HCT116 (cell line): ENCODE measurements around the gene MSRB3. TPM values are rescaled to one million over a fixed set of nuclear protein-coding genes. Genes with fewer than 3 reads are reported as not detected.
A peak's percentile ranks its signal among the peaks of the same experiment; 100 is the strongest.

ENCODE experiments used
- ATAC-seq: fragments of 200-7000 bp; cut with Tn5 transposase; 2 replicates; pipeline ENCODE4 v1.9.1; 2020; ENCODE audit warnings: mild to moderate bottlenecking, moderate library complexity
- BruUV-seq: library from RNA; stranded (reverse); fragments of 400-500 nt; replicated peaks from 2 replicates; lab custom pipeline; 2021; lab: Mats Ljungman, UMichigan
- CTCF ChIA-PET: fragments of 300-600 bp; sonication (Branson Sonifier 250); formaldehyde crosslinking; loops from one replicate; lab custom pipeline; 2021; ENCODE audit warnings: antibody characterized with exemption; lab: Charles Lee
- POLR2A ChIA-PET: fragments of 300-600, 350-600 bp; sonication (Branson Sonifier 250); formaldehyde crosslinking; loops from one replicate; lab custom pipeline; 2021; ENCODE audit warnings: antibody characterized with exemption; lab: Charles Lee
- RAD21 ChIA-PET, 2 experiments: fragments of 300-600 bp; sonication (Branson Sonifier 250); formaldehyde crosslinking; loops; one replicate each; lab custom pipeline; 2023; ENCODE audit warnings: low total read pairs in 2 of 2; ENCODE audit not compliant: uncharacterized antibody in 2 of 2, unreplicated experiment in 2 of 2, low non-redundant PET in 1 of 2; lab: Charles Lee
- DNase-seq: peaks from one replicate; pipeline ENCODE4 v3.0.0-alpha.2; 2010; ENCODE audit warnings: low read depth, low spot score
- H2AFZ ChIP-seq: fragments of 200-600 bp; shearing (Covaris generic), sonication (generic); 2 replicates; pipeline ENCODE4 v1.6.1; 2017; ENCODE audit warnings: low read depth, mixed run types, mixed read lengths, antibody characterized with exemption, low read length; ENCODE audit not compliant: poor library complexity, severe bottlenecking
- H3K27ac ChIP-seq: 2 replicates; pipeline ENCODE4 v1.5.1; 2012; ENCODE audit warnings: low read depth, low read length
- H3K27me3 ChIP-seq: fragments of 200-600 bp; sonication (generic); 2 replicates; pipeline ENCODE4 v1.6.1; 2016; ENCODE audit warnings: mixed run types, low read length, mixed read lengths; ENCODE audit not compliant: insufficient read depth
- H3K36me3 ChIP-seq, 2 experiments: fragments of 200-500 bp in 1 of 2; fragments of 200-600 bp in 1 of 2; sonication (Bioruptor generic) in 1 of 2; sonication (generic) in 1 of 2; 2 replicates each; pipeline versions ENCODE4 v1.5.1 to v1.6.1; 2014 to 2016; ENCODE audit warnings: low read length in 2 of 2, inconsistent platforms in 1 of 2, mixed read lengths in 1 of 2, mixed run types in 1 of 2; ENCODE audit not compliant: insufficient read depth in 2 of 2, control insufficient read depth in 1 of 2
- H3K4me1 ChIP-seq, 2 experiments: fragments of 200-600 bp in 1 of 2; sonication (generic) in 1 of 2; 2 replicates each; pipeline versions ENCODE4 v1.5.1 to v1.6.1; 2012 to 2017; ENCODE audit warnings: low read length in 2 of 2, inconsistent platforms in 1 of 2, mild to moderate bottlenecking in 1 of 2, mixed read lengths in 1 of 2, mixed run types in 1 of 2, moderate library complexity in 1 of 2; ENCODE audit not compliant: insufficient read depth in 2 of 2, control insufficient read depth in 1 of 2
- H3K4me2 ChIP-seq: fragments of 200-600 bp; sonication (generic); 2 replicates; pipeline ENCODE4 v1.6.1; 2017; ENCODE audit warnings: mixed run types, low read length, mixed read lengths
- H3K4me3 ChIP-seq, 2 experiments: fragments of 200-600 bp in 1 of 2; sonication (generic) in 1 of 2; replicated peaks in 1 of 2; 2 replicates each; pipeline ENCODE4 v1.5.1; 2011 to 2016; ENCODE audit warnings: low read length in 2 of 2, control low read depth in 1 of 2, low read depth in 1 of 2, mild to moderate bottlenecking in 1 of 2, mixed read lengths in 1 of 2, mixed run types in 1 of 2
- H3K79me2 ChIP-seq: fragments of 200-600 bp; sonication (generic); 2 replicates; pipeline ENCODE4 v1.6.1; 2017; ENCODE audit warnings: mild to moderate bottlenecking, mixed run types, low read length, moderate library complexity, mixed read lengths; ENCODE audit not compliant: insufficient read depth
- H3K9ac ChIP-seq: fragments of 200-600 bp; sonication (generic); 2 replicates; pipeline ENCODE4 v1.6.1; 2016; ENCODE audit warnings: low read length, mixed read lengths
- H3K9me2 ChIP-seq: fragments of 200-600 bp; sonication (generic), shearing (Covaris generic); 2 replicates; pipeline ENCODE4 v1.6.1; 2017; ENCODE audit warnings: mixed run types, mild to moderate bottlenecking, moderate library complexity; ENCODE audit not compliant: insufficient read depth
- H3K9me3 ChIP-seq, 2 experiments: fragments of 200-500 bp in 1 of 2; fragments of 200-600 bp in 1 of 2; sonication (Bioruptor generic) in 1 of 2; sonication (generic) in 1 of 2; 2 replicates each; pipeline ENCODE4 v1.6.1; 2014 to 2017; ENCODE audit warnings: low read length in 2 of 2, mixed read lengths in 2 of 2, inconsistent platforms in 1 of 2, low read depth in 1 of 2, mild to moderate bottlenecking in 1 of 2, mixed run types in 1 of 2, moderate library complexity in 1 of 2; ENCODE audit not compliant: control insufficient read depth in 1 of 2, insufficient read depth in 1 of 2
- H4K20me1 ChIP-seq: fragments of 200-600 bp; sonication (generic), shearing (Covaris generic); 2 replicates; pipeline ENCODE4 v1.6.1; 2017; ENCODE audit warnings: mixed run types, mild to moderate bottlenecking, moderate library complexity; ENCODE audit not compliant: insufficient read depth
- CBX3 ChIP-seq: IDR thresholded peaks from 2 replicates; pipeline ENCODE4 v1.6.1; 2012; ENCODE audit warnings: low read depth
- CEBPB ChIP-seq: IDR thresholded peaks from 2 replicates; pipeline ENCODE4 v1.6.1; 2012; ENCODE audit warnings: low read depth
- CTCF ChIP-seq, 3 experiments: fragments of 200-600 bp in 1 of 3; sonication (generic) in 1 of 3; IDR thresholded peaks in 2 of 3; conservative IDR thresholded peaks in 1 of 3; 2 replicates each; pipeline ENCODE4 v1.5.1; 2012 to 2017; ENCODE audit warnings: low read depth in 2 of 3, low read length in 2 of 3, antibody characterized with exemption in 1 of 3, borderline replicate concordance in 1 of 3, control low read depth in 1 of 3, mild to moderate bottlenecking in 1 of 3, mixed read lengths in 1 of 3, mixed run types in 1 of 3, moderate library complexity in 1 of 3; ENCODE audit not compliant: insufficient read depth in 1 of 3
- EGR1 ChIP-seq: IDR thresholded peaks from 2 replicates; pipeline ENCODE4 v1.6.1; 2012; ENCODE audit warnings: low read depth
- ELF1 ChIP-seq: IDR thresholded peaks from 2 replicates; pipeline ENCODE4 v1.6.1; 2012; ENCODE audit warnings: low read depth, borderline replicate concordance
- EZH2 ChIP-seq: fragments of 200-600 bp; sonication (generic); IDR thresholded peaks from 2 replicates; pipeline ENCODE4 v1.6.1; 2017; ENCODE audit warnings: antibody characterized with exemption, mixed run types
- EZH2phosphoT487 ChIP-seq: fragments of 200-600 bp; IDR thresholded peaks from 2 replicates; pipeline ENCODE4 v1.6.1; 2018; ENCODE audit warnings: antibody characterized with exemption, borderline replicate concordance
- FOSL1 ChIP-seq: IDR thresholded peaks from 2 replicates; pipeline ENCODE4 v1.6.1; 2012; ENCODE audit warnings: low read depth
- JUND ChIP-seq: IDR thresholded peaks from 2 replicates; pipeline ENCODE4 v1.6.1; 2012
- POLR2A ChIP-seq: IDR thresholded peaks from 2 replicates; pipeline ENCODE4 v1.7.0; 2011; ENCODE audit warnings: borderline replicate concordance; ENCODE audit not compliant: insufficient read depth, insufficient read length; ENCODE audit errors: extremely low read depth
- POLR2AphosphoS5 ChIP-seq: IDR thresholded peaks from 2 replicates; pipeline ENCODE4 v1.6.1; 2011; ENCODE audit warnings: mild to moderate bottlenecking, low read depth, low read length, moderate library complexity
- RAD21 ChIP-seq: IDR thresholded peaks from 2 replicates; pipeline ENCODE4 v1.6.1; 2012; ENCODE audit warnings: low read depth, mild to moderate bottlenecking
- SIN3A ChIP-seq: IDR thresholded peaks from 2 replicates; pipeline ENCODE4 v1.6.1; 2012; ENCODE audit warnings: low read depth
- SP1 ChIP-seq: IDR thresholded peaks from 2 replicates; pipeline ENCODE4 v1.6.1; 2012; ENCODE audit warnings: low read depth
- SRF ChIP-seq: IDR thresholded peaks from 2 replicates; pipeline ENCODE4 v1.6.1; 2012; ENCODE audit warnings: low read depth
- TCF7L2 ChIP-seq: IDR thresholded peaks from 2 replicates; pipeline ENCODE4 v1.7.0; 2011; ENCODE audit warnings: borderline replicate concordance, inconsistent platforms; ENCODE audit not compliant: insufficient read depth, insufficient read length; ENCODE audit errors: extremely low read depth
- YY1 ChIP-seq: IDR thresholded peaks from 2 replicates; pipeline ENCODE4 v1.6.1; 2011; ENCODE audit warnings: low read length, low read depth, moderate library complexity, mild to moderate bottlenecking; ENCODE audit not compliant: insufficient replicate concordance; ENCODE audit errors: extremely low read depth
- ZFX ChIP-seq: fragments of 450-650 bp; IDR thresholded peaks from 2 replicates; pipeline ENCODE4 v1.6.1; 2017
- ZNF274 ChIP-seq: fragments of 200-500 bp; sonication (Bioruptor generic); IDR thresholded peaks from 2 replicates; pipeline ENCODE4 v1.6.1; 2014; ENCODE audit warnings: mild to moderate bottlenecking, low read depth, low read length, inconsistent platforms
- intact Hi-C: fragments of 100-400 bp; cut with micrococcal nuclease; formaldehyde crosslinking; loops from 2 replicates; pipeline ENCODE4 v1.10.0; 2022
- total RNA-seq: library from RNA; stranded (reverse); gene quantifications from one replicate; pipeline ENCODE4 v1.2.1, GENCODE V29; 2021; ENCODE audit not compliant: unreplicated experiment
- TF ChIP-seq, protein P1 (sequence below): IDR thresholded peaks from 2 replicates; pipeline ENCODE4 v1.6.1; 2012
- TF ChIP-seq, protein P2 (sequence below): IDR thresholded peaks from 2 replicates; pipeline ENCODE4 v1.6.1; 2011; ENCODE audit warnings: mild to moderate bottlenecking, low read length, moderate library complexity; ENCODE audit not compliant: insufficient replicate concordance; ENCODE audit errors: extremely low read depth
- TF ChIP-seq, protein P3 (sequence below): IDR thresholded peaks from 2 replicates; pipeline ENCODE4 v1.6.1; 2012

The MSRB3 gene
- total RNA-seq, 1 experiment from 2014 or later = 8.2 TPM

- H3K9me3 ChIP-seq = no peaks in the 10 kb centered on the region
- POLR2A ChIA-PET = interaction anchor here (0.9 to 1.0 kb wide), 2 partner anchors 189 to 350 kb away, joined by 3 to 4 read pairs; no protein-coding TSS in a partner anchor
- CTCF ChIA-PET = interaction anchor here (0.8 to 1.7 kb wide), 13 partner anchors 9 to 801 kb away, joined by 3 to 12 read pairs (median 4); no protein-coding TSS in a partner anchor
- ATAC-seq = peak; percentile 88
- H3K27me3 ChIP-seq = no peaks in the 10 kb centered on the region
- H3K4me2 ChIP-seq = peak overlapping the region; percentile 76
- H3K36me3 ChIP-seq = no peaks in the 10 kb centered on the region; a peak in 1 of 4 replicates
- peak; percentile 91 for DNase-seq
- peak overlapping the region; percentile 65 for H3K9ac ChIP-seq
- RAD21 ChIA-PET = no interaction called here
- H3K9me2 ChIP-seq = no peaks in the 10 kb centered on the region; the same call in 1 of the 2 replicates
- intact Hi-C loops = loop anchor here (1.0 to 5.0 kb wide), 5 partner anchors 518 to 801 kb away; partner anchors contain the start of gene HMGA2
- peak overlapping the region; percentile 28 to 35 for H3K4me3 ChIP-seq
- H3K27ac ChIP-seq = peak overlapping the region; percentile 95
- no peaks in the 10 kb centered on the region for H4K20me1 ChIP-seq
- H2AFZ ChIP-seq = peak overlapping the region; percentile 33
- no TSS peak for BruUV-seq
- peaks cover 38 to 73% of the 10 kb centered on the region in 2 experiments for H3K4me1 ChIP-seq
- peaks cover 10% of the 10 kb centered on the region for H3K79me2 ChIP-seq
- TF ChIP-seq CTCF (IDR thresholded peaks at IDR 0.05 in 2 of 3, conservative IDR thresholded peaks at IDR 0.05 in 1 of 3; ENCODE audit: borderline replicate concordance in 1 of 3, insufficient read depth in 1 of 3, low read depth in 2 of 3, low read length in 2 of 3) (peak; percentile 78 to 91 (median 88)), CBX3 (peak; percentile 84; the same call in 1 of the 2 replicates), SRF (no peak; the same call in 1 of the 2 replicates), EZH2 (no peak), RAD21 (peak; percentile 97), YY1 (no peak), SP1 (peak; percentile 73), POLR2A (peak; percentile 43), ELF1 (no peak), POLR2AphosphoS5 (peak; percentile 58), EGR1 (no peak), FOSL1 (no peak), SIN3A (peak; percentile 73), EZH2phosphoT487 (no peak), CEBPB (peak; percentile 45), TCF7L2 (peak; percentile 93), ZFX (no peak), JUND (peak; percentile 40), ZNF274 (no peak)
- TF ChIP-seq, protein P1, sequence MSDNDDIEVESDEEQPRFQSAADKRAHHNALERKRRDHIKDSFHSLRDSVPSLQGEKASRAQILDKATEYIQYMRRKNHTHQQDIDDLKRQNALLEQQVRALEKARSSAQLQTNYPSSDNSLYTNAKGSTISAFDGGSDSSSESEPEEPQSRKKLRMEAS = peak; percentile 56
- TF ChIP-seq, protein P2, sequence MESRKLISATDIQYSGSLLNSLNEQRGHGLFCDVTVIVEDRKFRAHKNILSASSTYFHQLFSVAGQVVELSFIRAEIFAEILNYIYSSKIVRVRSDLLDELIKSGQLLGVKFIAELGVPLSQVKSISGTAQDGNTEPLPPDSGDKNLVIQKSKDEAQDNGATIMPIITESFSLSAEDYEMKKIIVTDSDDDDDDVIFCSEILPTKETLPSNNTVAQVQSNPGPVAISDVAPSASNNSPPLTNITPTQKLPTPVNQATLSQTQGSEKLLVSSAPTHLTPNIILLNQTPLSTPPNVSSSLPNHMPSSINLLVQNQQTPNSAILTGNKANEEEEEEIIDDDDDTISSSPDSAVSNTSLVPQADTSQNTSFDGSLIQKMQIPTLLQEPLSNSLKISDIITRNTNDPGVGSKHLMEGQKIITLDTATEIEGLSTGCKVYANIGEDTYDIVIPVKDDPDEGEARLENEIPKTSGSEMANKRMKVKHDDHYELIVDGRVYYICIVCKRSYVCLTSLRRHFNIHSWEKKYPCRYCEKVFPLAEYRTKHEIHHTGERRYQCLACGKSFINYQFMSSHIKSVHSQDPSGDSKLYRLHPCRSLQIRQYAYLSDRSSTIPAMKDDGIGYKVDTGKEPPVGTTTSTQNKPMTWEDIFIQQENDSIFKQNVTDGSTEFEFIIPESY = no peak
- TF ChIP-seq, protein P3, sequence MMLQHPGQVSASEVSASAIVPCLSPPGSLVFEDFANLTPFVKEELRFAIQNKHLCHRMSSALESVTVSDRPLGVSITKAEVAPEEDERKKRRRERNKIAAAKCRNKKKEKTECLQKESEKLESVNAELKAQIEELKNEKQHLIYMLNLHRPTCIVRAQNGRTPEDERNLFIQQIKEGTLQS = no peak
These were observed 28.1 kb downstream of the MSRB3 start for GRCh38 chr12:65306366-65307168.
